Kidney glomerular epithelial cell (primary cell): ENCODE measurements around the gene TARBP1.
A peak's percentile ranks its signal among the peaks of the same experiment; 100 is the strongest.
"Not testable (repeated sequence)": the region's sequence is repeated elsewhere in the genome, so short reads cannot be mapped to it uniquely, and the experiment has no call there.

ENCODE experiments used
- DNase-seq: peaks from one replicate; lab custom pipeline; 2025; lab: John Stamatoyannopoulos, UW

Gene TARBP1

GRCh38 chr1:234388094-234388493 is 90.9 kb downstream of the TARBP1 start:
- no peak for DNase-seq

DNA sequence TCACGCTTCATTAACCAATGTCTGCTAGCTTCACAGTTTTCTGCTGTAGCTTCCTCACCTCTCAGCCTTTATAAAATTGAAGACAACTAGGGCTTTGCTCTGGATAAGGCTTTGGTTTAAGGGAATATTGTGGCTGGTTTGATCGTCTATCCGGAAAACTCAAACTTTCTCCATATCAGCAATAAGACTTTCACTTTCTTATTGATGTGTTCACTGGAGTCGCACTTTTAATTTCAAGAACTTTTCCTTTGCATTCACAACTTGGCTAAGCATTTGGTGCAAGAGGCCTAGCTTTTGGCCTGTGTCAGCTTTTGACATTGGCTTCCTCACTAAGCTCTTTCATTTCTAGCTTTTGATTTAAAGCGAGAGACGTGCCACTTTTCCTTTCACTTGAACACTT is 92.9 kb downstream of the TARBP1 start:
- DNase-seq = no peak

DNA sequence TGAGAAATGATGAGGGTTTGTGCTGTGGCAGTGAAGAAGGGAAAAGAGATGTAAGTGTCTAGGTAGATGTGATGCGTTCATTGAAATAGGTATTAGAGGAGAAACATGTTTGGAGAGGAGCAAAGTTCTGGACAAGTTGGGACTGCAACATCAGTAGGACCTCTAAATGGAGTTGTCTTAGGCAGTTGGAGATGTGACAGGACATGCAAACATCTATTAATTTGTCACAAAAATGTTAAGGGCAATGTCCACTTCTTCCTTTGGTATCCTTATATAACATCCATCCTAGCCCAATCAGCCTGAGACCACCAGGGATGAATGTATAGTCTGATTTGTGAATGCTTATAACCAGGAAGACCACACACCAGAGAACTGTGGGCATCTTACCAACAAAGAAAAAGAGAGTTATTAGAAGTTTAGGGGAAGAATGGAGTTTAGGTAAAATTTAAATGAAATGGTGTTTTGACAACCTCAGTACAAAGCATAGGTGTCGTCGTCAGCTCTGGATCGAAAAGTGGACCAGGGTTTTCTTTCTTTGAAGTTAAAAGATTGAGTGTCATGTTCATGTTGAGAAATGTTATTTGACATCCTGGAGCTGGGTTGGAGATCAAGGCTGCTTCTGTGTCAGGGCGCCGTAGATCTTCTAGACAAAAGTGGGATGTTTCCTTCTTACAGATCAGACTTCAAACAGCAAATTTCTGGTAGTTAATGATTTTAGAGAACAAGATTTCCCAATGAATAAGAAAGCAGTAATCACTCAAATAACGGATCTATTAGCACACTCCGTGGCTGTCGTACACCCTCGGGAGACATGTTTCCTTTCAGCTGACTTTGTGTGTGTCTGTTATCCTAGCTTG is 97.1 kb downstream of the TARBP1 start:
- DNase-seq = no peak

- not testable (repeated sequence) for DNase-seq
Observed at GRCh38 chr1:234379591-234380109, 99.3 kb downstream of the TARBP1 start.

DNA sequence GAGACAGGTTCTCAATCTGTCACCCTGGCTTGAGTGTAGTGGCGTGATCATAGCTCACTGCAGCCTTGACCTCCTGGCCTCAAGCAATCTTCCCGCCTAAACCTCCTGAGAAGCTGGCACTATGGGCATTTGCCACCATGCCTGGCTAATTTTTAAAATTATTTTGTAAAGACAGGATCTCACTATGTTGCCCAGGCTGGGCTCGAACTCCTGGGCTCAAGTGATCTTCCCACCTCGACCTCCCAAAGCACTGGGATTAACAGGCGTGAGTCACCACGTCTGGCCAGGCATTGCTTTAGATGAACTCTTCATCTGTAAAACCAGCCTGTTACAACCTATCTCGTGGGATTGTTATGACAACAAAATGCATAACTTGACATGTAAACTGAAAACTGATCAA is 103.3 kb downstream of the TARBP1 start:
- no peak for DNase-seq

DNA sequence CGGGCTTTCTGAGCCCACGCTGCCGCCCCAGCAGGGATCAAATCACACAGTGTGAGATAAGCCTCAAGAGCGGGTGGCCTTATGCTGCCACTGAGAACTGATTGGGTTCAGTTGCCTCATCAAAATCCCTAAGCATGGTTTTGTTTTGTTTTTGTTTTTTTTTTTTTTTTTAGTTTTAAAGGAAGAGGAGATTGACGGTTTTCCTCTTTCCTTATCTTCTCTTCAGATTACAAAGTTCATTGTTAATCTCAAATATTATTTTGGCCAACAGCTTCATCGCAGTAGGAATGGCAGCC is 105.1 kb downstream of the TARBP1 start:
- DNase-seq = no peak

DNA sequence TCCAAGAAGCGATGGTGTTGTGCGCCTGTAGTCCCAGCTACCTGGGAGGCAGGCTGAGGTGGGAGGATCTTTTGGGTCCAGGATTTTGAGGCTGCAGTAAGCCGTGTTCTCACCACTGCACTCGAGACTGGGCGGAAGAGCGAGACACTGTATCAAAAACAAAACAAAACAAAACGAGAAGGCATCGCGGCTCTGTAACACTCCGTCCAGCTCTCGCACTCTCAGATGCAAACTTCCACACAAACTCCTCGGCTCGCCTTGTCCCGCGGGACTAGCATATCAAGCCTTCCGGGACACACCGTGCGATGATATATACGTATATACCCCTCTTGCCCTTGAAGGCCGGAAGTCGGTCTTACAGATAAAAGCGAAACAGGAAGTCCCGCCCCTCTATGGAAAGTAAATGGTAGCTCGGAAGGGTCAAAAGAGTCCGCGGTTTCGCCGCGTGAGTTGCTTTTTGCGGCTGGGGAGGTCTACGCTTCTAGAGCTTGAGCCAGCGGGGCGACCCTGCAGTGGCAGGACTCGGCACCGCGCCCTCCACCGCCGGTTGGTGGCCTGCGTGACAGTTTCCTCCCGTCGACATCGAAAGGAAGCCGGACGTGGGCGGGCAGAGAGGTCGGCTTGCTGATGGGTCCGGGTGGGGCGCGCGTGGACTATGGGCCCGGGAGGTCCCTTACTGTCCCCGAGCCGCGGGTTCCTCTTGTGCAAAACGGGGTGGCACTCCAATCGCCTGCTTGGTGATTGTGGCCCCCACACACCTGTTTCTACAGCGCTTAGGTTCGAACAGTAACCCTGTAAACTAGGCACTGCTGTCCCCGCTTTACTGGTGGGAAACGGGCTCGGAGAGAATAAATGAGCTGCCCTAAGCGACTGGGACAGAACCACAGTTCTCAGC is 105.7 kb downstream of the TARBP1 start, which contains the start of gene COA6:
Gene COA6, plus strand, starts transcription at position 393 of the 895 bp plus-strand sequence. Its CDS starts 11 bp downstream, at position 404.
- peak; percentile 82 for DNase-seq

- DNase-seq = no peak
Observed at GRCh38 chr1:234372011-234372757, 106.8 kb downstream of the TARBP1 start.

DNA sequence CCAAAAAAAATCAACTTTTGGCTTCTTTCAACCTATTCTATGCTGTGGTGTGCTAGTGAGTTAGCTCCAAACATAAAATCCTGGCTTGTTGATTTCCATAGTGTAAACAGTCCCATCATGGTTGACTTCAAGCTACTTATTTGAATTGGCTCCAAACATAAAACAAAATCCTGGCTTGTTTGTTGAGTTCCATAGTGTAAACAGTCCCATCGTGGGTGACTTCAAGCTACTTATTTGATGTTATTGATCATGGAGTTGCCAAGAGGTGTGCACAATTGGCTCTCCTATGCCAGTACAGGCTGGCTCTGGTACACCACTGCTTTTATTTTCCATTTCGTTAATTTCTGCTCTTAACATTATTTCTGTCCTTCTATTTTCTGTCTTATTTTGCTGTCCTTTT is 107.6 kb downstream of the TARBP1 start:
- DNase-seq = no peak

DNA sequence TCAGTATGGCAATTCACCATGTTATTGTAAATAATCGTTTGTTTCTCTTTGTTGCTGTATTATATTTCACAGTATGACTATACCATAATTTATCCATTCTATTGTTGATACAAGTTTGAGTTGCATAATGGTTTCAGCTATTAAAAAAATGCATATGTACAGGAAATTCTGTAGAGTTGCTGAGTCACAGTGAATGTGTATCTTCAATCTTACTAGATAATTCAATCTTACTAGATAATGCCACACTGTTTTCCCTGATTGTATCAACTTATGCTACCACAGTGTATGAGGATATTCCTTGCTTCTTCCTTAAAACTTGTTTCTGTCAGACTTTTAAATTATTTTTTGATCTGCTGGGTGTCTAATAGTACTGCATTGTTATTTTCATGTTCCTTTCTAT is 109.2 kb downstream of the TARBP1 start:
- no peak for DNase-seq

DNA sequence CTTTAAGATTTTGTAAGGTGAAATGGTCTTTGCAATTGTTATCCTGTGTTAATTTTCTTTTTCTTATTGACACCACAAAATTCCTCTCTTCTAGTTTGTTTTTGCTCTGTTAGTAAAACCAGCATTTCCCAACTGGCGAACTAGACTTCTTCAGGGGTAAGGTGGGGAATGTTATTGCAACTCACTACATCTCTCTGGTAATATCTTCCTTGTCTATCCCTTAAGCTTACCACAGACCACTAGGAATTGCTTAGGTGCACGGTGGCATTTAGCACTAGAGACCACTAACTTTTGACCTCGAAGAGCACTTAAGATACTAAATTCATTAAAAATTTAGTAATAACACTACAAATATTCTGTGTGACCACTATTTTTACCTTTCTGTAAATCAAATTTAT is 109.9 kb downstream of the TARBP1 start:
- DNase-seq = no peak

DNA sequence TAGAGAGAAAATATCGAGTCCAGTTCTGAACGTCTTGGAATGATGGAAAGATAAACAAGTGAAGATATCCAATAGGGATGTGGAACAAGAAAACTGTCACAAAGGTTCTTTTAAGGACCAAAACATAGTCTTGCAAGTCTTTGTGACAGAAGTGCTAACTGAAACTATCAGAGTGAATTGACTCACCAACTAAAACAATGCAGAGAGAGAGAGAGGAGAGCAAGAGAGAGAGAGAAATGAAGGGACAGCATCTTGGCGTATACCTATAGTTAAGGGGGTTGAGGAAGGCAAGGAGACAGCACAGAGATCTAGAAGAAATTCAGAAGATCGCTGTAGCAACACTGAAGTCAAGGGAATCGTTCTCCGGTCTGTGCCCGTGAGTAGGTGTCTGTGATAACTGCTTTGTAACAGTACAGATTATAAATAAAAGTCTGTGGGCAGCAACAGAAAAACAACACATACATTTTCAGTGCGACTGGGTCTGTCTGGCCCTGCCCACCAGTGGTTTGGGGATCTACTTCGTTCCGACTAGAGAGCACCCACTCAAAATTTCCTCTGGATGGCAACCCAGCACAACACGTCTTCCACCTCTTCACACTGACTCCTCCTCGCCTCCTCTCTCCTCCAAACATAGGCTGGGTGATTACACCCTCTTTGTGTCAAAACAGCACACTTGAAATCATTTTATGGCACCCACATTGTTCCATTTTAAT is 110.5 kb downstream of the TARBP1 start:
- no peak for DNase-seq

DNA sequence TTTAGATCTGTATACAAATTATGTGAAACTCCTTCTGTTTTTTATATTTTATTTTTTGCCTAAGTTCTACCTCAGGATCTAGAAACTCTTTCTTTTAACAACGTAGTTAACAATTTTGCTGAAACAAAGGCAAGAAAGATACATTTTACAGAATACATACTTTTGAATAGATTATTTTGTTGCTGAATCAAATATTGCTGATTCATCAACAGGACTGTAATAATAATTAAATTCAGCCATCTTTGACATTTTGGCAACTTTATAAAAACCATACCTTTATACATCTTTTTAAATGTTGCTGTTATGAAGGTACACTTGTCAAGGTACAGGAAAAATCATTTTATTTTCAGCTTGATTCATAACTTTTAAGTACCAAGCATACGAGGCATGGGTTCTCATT is 116.4 kb downstream of the TARBP1 start:
- DNase-seq = no peak

DNA sequence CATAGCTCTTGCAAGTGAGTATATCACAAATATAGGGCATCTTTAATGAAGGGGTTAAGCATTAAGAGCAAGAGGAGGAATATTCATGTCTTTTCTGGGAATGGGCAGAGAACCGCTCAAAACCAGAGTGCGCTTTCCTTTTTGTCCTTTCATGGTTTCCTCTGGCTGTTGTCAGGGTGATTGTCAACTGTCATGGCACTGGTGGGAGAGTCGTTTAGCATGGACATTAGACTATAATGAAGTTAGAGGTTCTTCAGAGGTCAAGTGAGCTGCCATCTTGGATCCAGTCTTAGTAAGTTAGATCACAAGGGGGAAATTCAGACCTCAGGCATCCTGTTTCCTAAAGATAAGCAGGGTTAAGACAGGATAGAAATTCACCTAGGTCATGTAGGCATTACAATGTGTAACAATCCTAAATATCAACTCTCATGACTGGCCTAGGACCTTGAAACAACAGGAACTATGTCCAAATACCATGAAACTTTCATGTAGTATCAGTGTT is 117.8 kb downstream of the TARBP1 start:
- DNase-seq = no peak

DNA sequence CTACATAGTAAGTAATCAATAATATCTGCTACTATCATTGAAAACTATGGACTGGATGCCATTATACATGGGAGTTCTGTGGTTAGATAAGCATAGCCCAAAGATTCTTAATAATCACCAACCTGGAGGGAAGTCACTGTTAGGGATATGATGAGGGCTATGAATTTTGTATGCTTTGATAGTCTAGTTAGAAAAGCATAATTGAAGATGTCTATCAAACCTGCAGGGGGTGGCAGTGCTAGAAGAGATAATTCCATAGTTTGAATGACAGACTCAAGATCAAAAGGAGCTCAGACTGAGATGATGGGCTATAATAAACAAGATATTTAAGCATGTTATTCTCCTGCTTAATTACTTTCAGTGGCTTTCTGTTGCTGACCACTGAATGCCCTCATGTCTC is 121.1 kb downstream of the TARBP1 start:
- no peak for DNase-seq

- DNase-seq = peak; percentile 56
Observed at GRCh38 chr1:234356615-234357269, 122.2 kb downstream of the TARBP1 start.

DNA sequence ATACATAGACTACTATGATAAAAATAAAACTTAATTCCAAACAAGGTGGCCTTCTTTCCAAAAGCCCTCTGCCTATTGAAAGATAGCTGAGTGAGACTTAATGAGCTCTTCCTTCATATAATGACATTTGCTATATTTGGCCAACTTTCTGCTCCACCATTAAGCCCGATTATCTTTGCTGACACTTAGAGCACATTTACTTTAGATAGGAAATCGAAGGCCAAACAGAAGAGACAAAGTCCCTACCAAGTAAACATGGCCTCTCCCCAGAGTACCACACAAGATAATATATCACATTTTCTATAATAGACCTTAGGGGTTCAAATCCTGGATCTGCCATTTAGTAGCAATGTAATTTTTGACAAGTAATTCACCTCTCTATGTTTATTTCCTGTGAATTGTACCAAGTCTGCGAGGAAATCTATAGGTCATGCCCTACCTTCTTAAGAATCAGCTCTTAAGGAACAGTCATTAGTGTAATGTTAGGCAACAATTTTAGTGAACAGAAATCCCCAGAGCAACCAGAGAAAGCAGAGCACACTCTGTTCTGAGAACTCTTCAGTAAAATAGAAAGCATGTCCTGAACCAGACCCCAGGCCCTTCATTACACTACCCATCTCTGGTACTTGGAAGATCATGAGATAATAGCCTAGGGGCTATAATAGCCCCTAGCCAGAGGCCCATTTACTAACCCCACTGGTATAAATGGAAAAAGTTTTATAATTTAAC is 123.0 kb downstream of the TARBP1 start:
- no peak for DNase-seq

- DNase-seq = no peak
Observed at GRCh38 chr1:234348964-234349363, 130.0 kb downstream of the TARBP1 start.

DNA sequence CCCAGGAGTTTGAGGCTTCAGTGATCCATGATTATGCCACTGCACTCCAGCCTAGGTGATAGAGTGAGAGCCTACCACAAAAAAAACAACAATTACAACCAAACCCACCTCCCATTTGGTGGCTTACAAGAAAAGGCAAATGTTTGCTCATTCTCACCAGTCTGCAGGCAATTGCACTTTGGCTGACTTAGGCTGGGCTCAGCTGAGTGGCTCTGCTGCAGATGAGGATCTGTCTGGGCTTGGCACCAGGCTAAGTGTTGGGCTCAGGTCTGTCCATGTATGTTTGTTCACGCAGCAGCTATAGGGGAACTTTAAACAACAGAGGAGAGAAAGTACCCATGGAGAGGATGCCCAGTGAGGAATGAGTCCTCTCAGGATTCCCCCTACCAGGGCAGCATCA is 133.7 kb downstream of the TARBP1 start:
- no peak for DNase-seq

DNA sequence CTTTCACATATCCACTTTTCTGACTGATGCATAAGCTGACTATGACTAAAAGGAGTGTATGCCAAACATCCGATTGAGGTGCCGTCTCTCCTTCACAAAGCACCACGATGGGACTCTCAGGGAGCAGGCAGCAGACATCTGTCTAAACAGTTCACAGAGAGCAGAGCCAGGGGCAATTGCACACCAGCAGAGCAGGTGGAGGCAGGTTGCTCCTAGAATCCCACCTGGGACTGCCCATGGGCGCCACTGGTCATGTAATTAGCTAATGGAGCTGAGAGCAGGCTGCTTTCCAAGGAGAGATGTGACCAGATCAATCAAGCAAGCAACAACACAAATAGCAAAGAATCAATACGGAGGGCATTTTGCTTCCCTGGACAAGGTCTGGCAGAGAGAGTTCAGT is 136.2 kb downstream of the TARBP1 start:
- DNase-seq = no peak
